Measurements from ENCODE around the gene ASPHD2. TPM values are rescaled to one million over a fixed set of nuclear protein-coding genes. Genes with fewer than 3 reads are reported as not detected.

ASPHD2 gene
- total and polyA plus RNA-seq, 2 of the 13 experiments (the other 11 are each of a cell fraction or from before 2014, with no cell fraction given): 0.04 TPM

- TF ChIP-seq ZNF142 (CRISPR knock-in tag; IDR thresholded peaks at IDR 0.05): peak; percentile 70; the same call in 1 of the 2 replicates
- TF ChIP-seq ZZZ3 (CRISPR knock-in tag; IDR thresholded peaks at IDR 0.05; ENCODE audit: borderline replicate concordance): no peak
- peak in 1 of 2 experiments; percentile 59; a peak in 1 of 4 replicates for TF ChIP-seq ATF4 (CRISPR knock-in tag; IDR thresholded peaks at IDR 0.05)
- 0 out of 2 replicates have a peak, but pooled peaks have one; percentile 63 for TF ChIP-seq SMAD1 (CRISPR knock-in tag; IDR thresholded peaks at IDR 0.05; ENCODE audit: borderline replicate concordance, low read depth)
- TF ChIP-seq ZNF3 (CRISPR knock-in tag; IDR thresholded peaks at IDR 0.05): no peak
- peak; percentile 78 to 88 for TF ChIP-seq NR2F1 (CRISPR knock-in tag; IDR thresholded peaks at IDR 0.05)
- TF ChIP-seq KMT2A (CRISPR knock-in tag; IDR thresholded peaks at IDR 0.05): peak; percentile 92
- no peak for TF ChIP-seq ZBTB8A (CRISPR knock-in tag; IDR thresholded peaks at IDR 0.05; ENCODE audit: borderline replicate concordance, low read depth)
- no peak for TF ChIP-seq MTF1 (CRISPR knock-in tag; IDR thresholded peaks at IDR 0.05)
- TF ChIP-seq PRDM10 (CRISPR knock-in tag; IDR thresholded peaks at IDR 0.05; ENCODE audit: low read depth): peak; percentile 55; the same call in 1 of the 2 replicates
- TF ChIP-seq NBN (conservative IDR thresholded peaks at IDR 0.05): no peak
- peak; percentile 84 for TF ChIP-seq RXRA (CRISPR knock-in tag; IDR thresholded peaks at IDR 0.05)
- peak; percentile 95 for TF ChIP-seq SAP130 (CRISPR knock-in tag; IDR thresholded peaks at IDR 0.05; ENCODE audit: low read depth)
- peak; percentile 96 for TF ChIP-seq KAT7 (CRISPR knock-in tag; IDR thresholded peaks at IDR 0.05; ENCODE audit: borderline replicate concordance)
- peak; percentile 87 for TF ChIP-seq ZNF784 (CRISPR knock-in tag; IDR thresholded peaks at IDR 0.05; ENCODE audit: borderline replicate concordance)
- 0 out of 2 replicates have a peak, but pooled peaks have one; percentile 10 for TF ChIP-seq ZNF30 (CRISPR knock-in tag; IDR thresholded peaks at IDR 0.05)
Observed at GRCh38 chr22:26483439-26484359, 54.6 kb downstream of the ASPHD2 start, which contains the start of the genes HPS4 and SRRD (continued).

Data from HepG2 (cell line).